GM12892 (cell line): ENCODE data around the gene ARSK.

Experiments used
- POLR2A ChIP-seq: IDR thresholded peaks from 2 replicates; pipeline ENCODE4 v1.6.1; 2011; ENCODE audit warnings: low read depth, low read length, control low read depth
- POLR2AphosphoS5 ChIP-seq: IDR thresholded peaks from 2 replicates; pipeline ENCODE4 v1.6.1; 2011; ENCODE audit warnings: low read depth, low read length, control low read depth
- TAF1 ChIP-seq: IDR thresholded peaks from 2 replicates; pipeline ENCODE4 v1.6.1; 2011; ENCODE audit warnings: low read depth, mild to moderate bottlenecking, control low read depth, low read length, borderline replicate concordance

GRCh38 chr5:95628933-95629332 is 74.0 kb downstream of the ARSK start:
- TF ChIP-seq POLR2AphosphoS5 (no peak), POLR2A (no peak), TAF1 (no peak)
